ENCODE measurements around the gene EPB41L1.

- no peak for TF ChIP-seq CTCF (conservative IDR thresholded peaks at IDR 0.05)
- TF ChIP-seq ZFX (IDR thresholded peaks at IDR 0.05): no peak
Observed at GRCh38 chr20:36197271-36197670, 42.7 kb downstream of the EPB41L1 start.
